AG04450 (cell line): ENCODE measurements around the gene KIF2A. TPM values are rescaled to one million over a fixed set of nuclear protein-coding genes. Genes with fewer than 3 reads are reported as not detected.

ENCODE experiments used
- CTCF ChIA-PET: fragments of 300-600, 350-600 bp; formaldehyde crosslinking; extraction: SDS; loops from one replicate; lab custom pipeline; 2022; ENCODE audit warnings: antibody characterized with exemption, inconsistent platforms; lab: Charles Lee
- POLR2A ChIA-PET: fragments of 350-600 bp; formaldehyde crosslinking; extraction: SDS; loops from one replicate; lab custom pipeline; 2021; ENCODE audit warnings: antibody characterized with exemption, inconsistent platforms; lab: Yijun Ruan, JAX
- DNase-seq: peaks from one replicate; pipeline ENCODE4 v3.0.0-alpha.2; 2011; ENCODE audit warnings: low read depth, low spot score
- H3K27ac ChIP-seq: one replicate; pipeline ENCODE4 v1.5.1; 2012; ENCODE audit warnings: low read depth, low read length, control low read depth
- H3K27me3 ChIP-seq: one replicate; pipeline ENCODE4 v1.6.0; 2012; ENCODE audit warnings: low read length; ENCODE audit not compliant: control insufficient read depth, insufficient read depth
- H3K4me3 ChIP-seq: 2 replicates; pipeline ENCODE4 v1.5.1; 2011; ENCODE audit warnings: mild to moderate bottlenecking, low read depth, low read length, control low read depth
- H3K9me3 ChIP-seq: 2 replicates; pipeline ENCODE4 v1.5.1; 2012; ENCODE audit warnings: low read length; ENCODE audit not compliant: control insufficient read depth, insufficient read depth
- polyA plus RNA-seq: library from polyadenylated mRNA; depleted of rRNA; stranded (reverse); fragments of >200 nt; gene quantifications from 2 replicates; pipeline ENCODE4 v1.2.3, GENCODE V29; 2011
- TF ChIP-seq, protein P1 (sequence below): IDR thresholded peaks from 2 replicates; pipeline ENCODE4 v1.5.1; 2011; ENCODE audit warnings: low read depth, low read length, control low read depth, inconsistent platforms

The KIF2A gene
- polyA plus RNA-seq, 1 experiment: 50.8 TPM

DNA sequence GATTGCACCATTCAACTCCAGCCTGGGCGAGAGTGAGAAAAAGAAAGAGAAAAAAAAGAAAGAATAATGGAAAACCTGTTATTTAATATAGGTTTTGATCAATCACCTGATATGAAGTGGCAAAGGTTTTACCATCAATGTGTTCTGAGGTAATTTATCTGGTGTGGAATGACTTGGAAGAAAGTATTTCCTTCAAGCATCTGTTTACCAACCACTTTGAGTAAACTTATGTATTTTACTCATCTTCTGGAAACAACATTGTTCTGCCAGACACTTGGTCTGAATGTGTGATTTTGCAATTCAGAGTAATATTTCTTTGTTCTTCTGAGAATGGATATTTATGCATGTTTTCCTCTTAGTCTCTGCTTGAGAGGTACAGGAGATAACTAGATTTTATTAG lies 24.3 kb downstream of the KIF2A start:
- ChIA-PET POLR2A (no interaction called here), CTCF (no interaction called here)
- H3K9me3 ChIP-seq: no peaks in the 10 kb centered on the region
- H3K27ac ChIP-seq: no peak overlapping the region
- DNase-seq: no peak
- TF ChIP-seq, protein P1, sequence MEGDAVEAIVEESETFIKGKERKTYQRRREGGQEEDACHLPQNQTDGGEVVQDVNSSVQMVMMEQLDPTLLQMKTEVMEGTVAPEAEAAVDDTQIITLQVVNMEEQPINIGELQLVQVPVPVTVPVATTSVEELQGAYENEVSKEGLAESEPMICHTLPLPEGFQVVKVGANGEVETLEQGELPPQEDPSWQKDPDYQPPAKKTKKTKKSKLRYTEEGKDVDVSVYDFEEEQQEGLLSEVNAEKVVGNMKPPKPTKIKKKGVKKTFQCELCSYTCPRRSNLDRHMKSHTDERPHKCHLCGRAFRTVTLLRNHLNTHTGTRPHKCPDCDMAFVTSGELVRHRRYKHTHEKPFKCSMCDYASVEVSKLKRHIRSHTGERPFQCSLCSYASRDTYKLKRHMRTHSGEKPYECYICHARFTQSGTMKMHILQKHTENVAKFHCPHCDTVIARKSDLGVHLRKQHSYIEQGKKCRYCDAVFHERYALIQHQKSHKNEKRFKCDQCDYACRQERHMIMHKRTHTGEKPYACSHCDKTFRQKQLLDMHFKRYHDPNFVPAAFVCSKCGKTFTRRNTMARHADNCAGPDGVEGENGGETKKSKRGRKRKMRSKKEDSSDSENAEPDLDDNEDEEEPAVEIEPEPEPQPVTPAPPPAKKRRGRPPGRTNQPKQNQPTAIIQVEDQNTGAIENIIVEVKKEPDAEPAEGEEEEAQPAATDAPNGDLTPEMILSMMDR: no peak
- H3K4me3 ChIP-seq: no peak overlapping the region
- H3K27me3 ChIP-seq: no peaks in the 10 kb centered on the region

DNA sequence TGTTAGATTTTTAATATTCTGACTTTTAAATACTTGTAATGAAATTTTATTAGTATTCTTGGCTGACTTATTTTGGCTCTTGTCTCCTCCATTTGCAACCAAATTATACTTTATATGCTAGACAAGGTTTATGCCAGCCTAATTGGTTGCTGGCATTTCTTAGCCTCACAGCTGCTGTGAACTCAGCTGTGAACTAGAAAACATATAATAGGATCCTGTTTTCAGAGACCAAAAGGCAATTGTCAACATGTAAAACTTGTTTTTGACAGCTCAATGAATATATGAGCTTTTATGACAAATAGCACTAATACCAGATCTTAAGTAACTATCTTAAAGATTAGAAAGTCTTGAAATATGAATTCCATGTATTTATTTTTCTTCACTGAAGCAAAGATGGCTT lies 25.9 kb downstream of the KIF2A start:
- POLR2A ChIA-PET: no interaction called here
- no peak for DNase-seq
- no peaks in the 10 kb centered on the region for H3K9me3 ChIP-seq
- no peak overlapping the region for H3K4me3 ChIP-seq
- no peaks in the 10 kb centered on the region for H3K27me3 ChIP-seq
- CTCF ChIA-PET: interaction anchor here (0.5 to 1.3 kb wide), 2 partner anchors 23 to 1000 kb away, joined by 3 to 4 read pairs; no protein-coding TSS in a partner anchor
- no peak overlapping the region for H3K27ac ChIP-seq
- TF ChIP-seq, protein P1: no peak

- no peaks in the 10 kb centered on the region for H3K27me3 ChIP-seq
- H3K9me3 ChIP-seq: no peaks in the 10 kb centered on the region
- POLR2A ChIA-PET: no interaction called here
- CTCF ChIA-PET: no interaction called here
- DNase-seq: no peak
- TF ChIP-seq, protein P1: no peak
- H3K4me3 ChIP-seq: no peak overlapping the region
- H3K27ac ChIP-seq: no peak overlapping the region
Measured at GRCh38 chr5:62333250-62333794, 27.3 kb downstream of the KIF2A start.

- no peaks in the 10 kb centered on the region for H3K27me3 ChIP-seq
- DNase-seq: no peak
- ChIA-PET CTCF (interaction anchor here (0.8 kb wide), 1 partner anchor 20 kb away, joined by 3 read pairs; no protein-coding TSS in a partner anchor), POLR2A (no interaction called here)
- H3K27ac ChIP-seq: no peak overlapping the region
- H3K4me3 ChIP-seq: no peak overlapping the region
- TF ChIP-seq, protein P1: no peak
- H3K9me3 ChIP-seq: no peaks in the 10 kb centered on the region
Measured at GRCh38 chr5:62334082-62334481, 28.1 kb downstream of the KIF2A start.

DNA sequence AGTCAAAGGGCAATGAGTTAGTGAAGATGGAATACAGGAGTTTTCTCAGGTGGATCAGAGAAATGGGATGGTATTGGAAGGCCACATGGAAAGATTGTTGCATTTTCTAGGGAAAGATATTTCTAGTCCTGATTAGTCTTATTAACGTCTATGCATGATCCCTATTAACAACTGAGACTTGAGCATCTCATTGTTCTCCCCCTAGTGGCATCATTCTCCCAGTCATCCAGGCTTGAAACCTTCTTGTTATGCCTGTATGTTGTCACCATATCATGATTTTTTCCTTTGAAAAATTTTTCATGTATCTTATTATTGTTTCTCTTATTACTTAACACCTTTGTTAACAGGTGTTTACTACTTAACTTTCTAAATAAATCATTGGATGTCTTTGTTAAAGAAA lies 34.4 kb downstream of the KIF2A start:
- H3K27ac ChIP-seq: no peak overlapping the region

More for the DNA sequence above, 34.4 kb downstream of the KIF2A start:
- ChIA-PET CTCF (no interaction called here), POLR2A (no interaction called here)
- Histone ChIP-seq H3K27me3 (no peaks in the 10 kb centered on the region), H3K4me3 (no peak overlapping the region), H3K9me3 (no peaks in the 10 kb centered on the region)
- no peak for DNase-seq
- TF ChIP-seq, protein P1: no peak
